Measurements from ENCODE around the gene NKD1.

NKD1 gene

GRCh38 chr16:50643192-50643591 is 95.0 kb downstream of the NKD1 start:
- no peak for DNase-seq (ENCODE audit: low read depth in 4 of 4, low spot score in 1 of 4)

GRCh38 chr16:50644245-50644644 is 96.0 kb downstream of the NKD1 start:
- DNase-seq (ENCODE audit: low read depth in 4 of 4, low spot score in 1 of 4), result no peak

GRCh38 chr16:50644729-50645128 is 96.5 kb downstream of the NKD1 start:
- peak in 1 of 4 experiments; percentile 20 for DNase-seq (ENCODE audit: low read depth in 4 of 4, low spot score in 1 of 4)

- DNase-seq (ENCODE audit: low read depth in 4 of 4, low spot score in 1 of 4), result no peak
Measured at GRCh38 chr16:50645563-50646220, 97.5 kb downstream of the NKD1 start.

- DNase-seq (ENCODE audit: low read depth in 4 of 4, low spot score in 1 of 4), result no peak
Measured at GRCh38 chr16:50646345-50646744, 98.1 kb downstream of the NKD1 start.

GRCh38 chr16:50651835-50652438 is 103.7 kb downstream of the NKD1 start:
- DNase-seq (ENCODE audit: low read depth in 4 of 4, low spot score in 1 of 4), result no peak

- DNase-seq (ENCODE audit: low read depth in 4 of 4, low spot score in 1 of 4), result no peak
Measured at GRCh38 chr16:50652836-50653425, 104.7 kb downstream of the NKD1 start.

- no peak for DNase-seq (ENCODE audit: low read depth in 4 of 4, low spot score in 1 of 4)
Measured at GRCh38 chr16:50653633-50654519, 105.7 kb downstream of the NKD1 start.

GRCh38 chr16:50655558-50656055 is 107.4 kb downstream of the NKD1 start:
- DNase-seq (ENCODE audit: low read depth in 4 of 4, low spot score in 1 of 4), result no peak

- DNase-seq (ENCODE audit: low read depth in 4 of 4, low spot score in 1 of 4), result no peak
Measured at GRCh38 chr16:50657241-50657640, 109.0 kb downstream of the NKD1 start.

- DNase-seq (ENCODE audit: low read depth in 4 of 4, low spot score in 1 of 4), result no peak
Measured at GRCh38 chr16:50659806-50660205, 111.6 kb downstream of the NKD1 start.

GRCh38 chr16:50662306-50662940 is 114.2 kb downstream of the NKD1 start:
- DNase-seq (ENCODE audit: low read depth in 4 of 4, low spot score in 1 of 4), result no peak

- no peak for DNase-seq (ENCODE audit: low read depth in 4 of 4, low spot score in 1 of 4)
Measured at GRCh38 chr16:50664270-50664669, 116.1 kb downstream of the NKD1 start.

GRCh38 chr16:50665128-50665878 is 117.1 kb downstream of the NKD1 start:
- DNase-seq (ENCODE audit: low read depth in 4 of 4, low spot score in 1 of 4), result peak; percentile 70 to 92 (median 72)

GRCh38 chr16:50666658-50667496 is 118.7 kb downstream of the NKD1 start:
- peak in 1 of 4 experiments; percentile 38 for DNase-seq (ENCODE audit: low read depth in 4 of 4, low spot score in 1 of 4)

GRCh38 chr16:50667497-50668367 is 119.5 kb downstream of the NKD1 start:
- DNase-seq (ENCODE audit: low read depth in 4 of 4, low spot score in 1 of 4), result no peak

GRCh38 chr16:50668368-50669008 is 120.3 kb downstream of the NKD1 start:
- DNase-seq (ENCODE audit: low read depth in 4 of 4, low spot score in 1 of 4), result no peak

GRCh38 chr16:50669741-50670140 is 121.5 kb downstream of the NKD1 start:
- DNase-seq (ENCODE audit: low read depth in 4 of 4, low spot score in 1 of 4), result no peak
